Middle frontal gyrus (tissue), 1 donor: Measurements from ENCODE around the gene CDH6.

ENCODE experiments used
- DNase-seq: peaks from one replicate; pipeline ENCODE4 v3.0.0-alpha.2; 2015; ENCODE audit warnings: low spot score; ENCODE audit errors: extremely low spot score

CDH6 gene

DNA sequence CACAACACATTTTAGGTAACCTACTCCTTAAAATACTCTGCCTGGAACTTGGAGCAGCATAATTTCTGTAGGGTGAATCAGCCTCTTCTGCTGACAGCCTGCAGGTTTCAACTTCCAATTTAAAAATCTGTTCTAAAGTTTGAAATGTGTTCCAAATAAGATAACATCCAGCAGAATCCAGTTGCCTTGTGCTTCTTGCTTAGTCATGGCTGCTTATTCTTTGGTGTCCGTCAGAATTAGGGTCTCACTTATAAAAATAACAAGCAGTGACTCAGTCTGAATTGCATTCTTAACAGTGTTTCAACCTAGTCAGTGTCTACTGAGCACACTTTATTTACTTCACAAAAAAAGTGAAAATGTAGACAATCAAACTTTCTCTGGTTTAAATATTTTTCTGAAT is 3.7 kb downstream of the CDH6 start:
- no peak for DNase-seq

DNA sequence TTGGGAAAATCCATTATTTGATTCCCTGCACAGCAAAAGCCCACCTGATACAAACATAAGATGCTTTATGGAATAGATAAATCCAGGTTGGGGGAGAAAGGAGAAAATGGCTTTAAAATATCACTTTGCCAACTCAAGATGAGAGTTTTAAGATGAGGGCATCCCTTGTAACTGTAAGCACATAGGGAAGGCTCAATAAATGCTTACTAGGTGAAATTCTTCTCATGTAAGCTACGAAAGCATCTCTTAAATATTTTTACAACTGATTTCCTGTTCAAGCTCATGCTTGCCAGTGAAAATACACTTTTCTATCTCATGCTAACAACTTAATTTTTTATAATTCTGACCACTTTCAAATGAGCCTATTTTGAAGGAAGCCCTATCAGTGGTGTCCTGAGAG is 11.5 kb downstream of the CDH6 start:
- no peak for DNase-seq

DNA sequence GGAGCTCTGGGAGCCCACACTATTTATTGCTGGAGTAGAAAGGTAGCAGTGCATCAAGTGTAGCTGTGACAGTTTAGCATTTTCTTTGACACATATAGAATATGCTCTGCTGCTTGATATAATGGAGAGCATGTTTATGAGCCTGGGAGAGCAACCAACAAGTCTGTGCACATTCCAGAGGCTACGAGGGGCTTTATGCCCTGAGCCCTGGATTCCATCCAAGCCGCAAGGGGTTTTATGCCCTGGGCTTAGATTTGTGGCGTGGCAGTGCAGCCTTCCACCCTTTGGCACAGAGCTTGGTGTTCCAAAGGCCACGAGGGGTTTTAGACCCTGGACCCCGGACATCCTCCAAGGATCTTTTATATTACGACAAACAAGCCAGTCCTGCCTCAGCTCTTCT is 14.6 kb downstream of the CDH6 start:
- DNase-seq: no peak

DNA sequence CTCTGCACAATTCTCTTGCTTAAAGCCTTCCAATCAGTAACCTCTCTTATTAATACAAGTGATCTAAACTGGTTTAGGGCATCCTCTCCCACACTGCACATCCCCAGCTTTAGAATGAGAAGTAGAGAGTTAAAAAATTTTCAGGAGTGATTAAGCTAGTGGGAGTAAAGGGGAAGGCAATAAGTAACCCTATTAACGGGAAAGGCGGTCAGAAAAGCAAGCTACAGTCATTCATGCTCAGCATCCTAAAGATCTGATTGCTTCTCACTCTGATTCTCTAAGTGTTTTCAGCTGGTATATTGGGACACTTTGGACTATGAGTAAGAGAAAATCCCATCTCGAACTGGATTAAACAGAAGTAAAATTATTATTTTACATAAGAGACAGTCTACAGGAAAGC is 15.8 kb downstream of the CDH6 start:
- DNase-seq: no peak

DNA sequence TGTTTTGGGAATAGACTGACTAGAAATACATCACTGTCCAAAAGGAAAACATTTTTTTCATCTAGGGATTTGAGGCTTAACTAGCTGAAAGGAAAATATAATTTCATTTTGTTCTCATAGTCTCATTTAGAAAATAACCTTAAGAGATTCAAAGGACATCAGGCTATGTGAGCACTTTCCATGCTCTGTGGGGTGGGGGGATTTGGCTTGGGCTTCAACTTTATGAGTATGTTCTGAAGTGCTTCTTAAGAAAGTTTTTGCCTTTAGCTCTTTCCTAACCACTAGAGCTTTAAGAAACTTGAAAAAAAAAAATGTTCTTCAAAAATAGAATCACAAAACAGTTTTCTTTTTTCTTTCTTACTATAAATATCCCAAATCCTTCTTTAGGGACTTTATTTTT is 17.6 kb downstream of the CDH6 start:
- no peak for DNase-seq

DNA sequence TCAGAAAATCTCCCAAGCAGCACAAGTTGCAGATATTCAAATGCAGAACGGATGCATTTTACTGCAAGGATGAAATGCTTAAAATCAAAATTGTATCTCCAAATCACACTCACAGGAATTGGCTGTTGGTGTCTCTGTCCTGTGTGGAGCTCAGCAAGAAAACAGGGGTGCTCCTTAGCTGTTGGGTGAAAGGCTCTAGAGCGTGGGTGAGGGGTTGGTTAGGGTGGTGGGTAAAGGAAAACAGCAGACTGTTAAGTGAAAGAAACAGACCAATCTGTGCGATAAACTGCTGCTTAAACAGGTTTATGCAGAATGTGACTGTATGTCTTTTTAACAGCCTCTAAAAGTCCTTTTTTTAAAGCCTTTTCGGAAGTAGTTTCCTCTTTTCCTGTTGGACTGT is 19.8 kb downstream of the CDH6 start:
- DNase-seq: no peak

DNA sequence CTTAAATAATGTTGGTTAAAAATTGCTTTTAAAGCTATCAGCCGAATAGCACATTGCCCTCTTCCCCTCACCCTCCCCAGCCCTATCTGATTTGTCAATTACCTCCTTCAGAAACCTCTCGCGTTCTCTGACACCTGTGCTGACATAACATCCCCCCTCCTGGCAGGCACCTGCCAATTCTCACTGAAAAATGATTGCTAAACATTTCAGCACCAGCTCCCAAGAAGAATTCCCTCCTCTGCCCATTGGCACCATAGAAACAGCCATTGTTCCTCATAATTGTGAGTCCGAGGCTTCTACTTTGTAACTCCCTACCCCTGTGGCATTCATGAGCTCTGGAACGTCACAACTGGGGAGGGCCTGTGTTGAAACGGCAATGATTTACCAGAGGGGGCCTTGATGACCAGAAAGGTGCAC is 20.2 kb downstream of the CDH6 start:
- DNase-seq: no peak

DNA sequence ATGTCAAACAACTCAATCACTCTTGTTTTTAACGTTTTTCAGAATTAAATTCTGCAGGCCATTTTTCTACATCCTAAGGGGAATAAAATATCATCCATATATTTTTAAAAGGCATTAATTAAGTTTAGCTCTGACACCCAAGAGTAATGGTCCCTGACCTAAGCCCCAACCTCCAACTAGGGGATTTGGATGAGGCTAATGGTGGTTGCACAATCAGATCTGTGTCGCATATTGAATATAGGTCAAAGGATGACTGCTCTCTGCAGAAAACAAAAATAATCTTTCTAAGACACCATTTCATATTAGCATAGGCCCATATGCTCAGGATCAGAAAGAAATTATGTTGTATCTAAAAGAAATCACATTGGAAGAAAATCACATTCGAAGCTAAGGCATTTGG is 20.7 kb downstream of the CDH6 start:
- no peak for DNase-seq

DNA sequence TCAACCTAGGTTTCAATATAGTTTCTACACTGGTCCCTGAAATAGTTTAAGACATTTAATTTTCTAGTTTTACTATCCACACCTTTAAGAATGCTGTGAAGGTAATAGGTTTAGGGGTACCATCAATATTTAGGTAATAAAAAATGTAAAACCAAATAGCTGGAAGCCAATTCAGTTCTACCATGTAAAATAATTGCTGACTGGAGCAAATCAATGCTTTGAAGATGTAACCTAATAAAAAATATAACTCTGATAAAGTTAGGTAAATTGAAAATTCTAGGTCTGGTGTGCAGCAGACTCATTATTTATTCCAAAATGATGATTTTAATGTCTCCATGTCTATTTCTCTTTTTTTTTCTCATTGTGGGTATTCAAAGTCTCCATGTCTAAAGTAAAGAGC is 21.8 kb downstream of the CDH6 start:
- no peak for DNase-seq

DNA sequence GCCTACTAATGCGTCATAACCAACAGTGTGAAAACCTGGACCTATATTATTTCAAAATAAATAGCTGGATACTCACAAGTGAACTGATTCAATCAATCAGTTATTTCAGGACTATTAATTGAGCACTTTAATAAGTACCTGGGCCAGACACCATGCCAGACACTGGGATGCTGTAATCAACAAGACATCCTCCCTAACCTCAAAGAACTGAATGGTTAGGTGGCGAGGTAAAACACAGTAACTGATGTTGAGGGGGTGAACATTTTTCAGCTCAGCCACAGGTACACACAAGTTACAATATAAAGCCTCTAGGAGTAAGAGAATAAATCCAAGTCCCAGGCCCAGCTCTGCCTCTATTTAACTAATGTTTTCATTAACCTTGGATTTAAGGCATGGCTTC is 24.0 kb downstream of the CDH6 start:
- no peak for DNase-seq

DNA sequence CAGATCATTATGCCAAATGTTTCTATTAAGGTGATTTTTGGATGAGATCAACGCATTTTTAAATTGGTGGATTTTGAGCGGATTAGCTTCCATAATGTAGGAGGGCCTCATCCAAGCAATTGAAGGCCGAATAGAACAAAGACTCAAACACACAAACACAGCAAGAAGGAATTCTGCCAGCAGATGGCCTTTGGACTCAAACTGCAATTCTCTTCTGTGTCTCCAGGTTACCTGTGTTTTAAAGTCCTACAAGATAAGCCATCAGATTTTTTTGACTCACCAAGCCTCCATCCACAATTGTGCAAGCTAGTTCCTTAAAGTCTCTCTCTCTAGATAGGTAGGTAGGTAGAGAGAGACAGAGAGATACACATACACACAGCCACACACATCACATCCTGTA is 25.5 kb downstream of the CDH6 start:
- no peak for DNase-seq

DNA sequence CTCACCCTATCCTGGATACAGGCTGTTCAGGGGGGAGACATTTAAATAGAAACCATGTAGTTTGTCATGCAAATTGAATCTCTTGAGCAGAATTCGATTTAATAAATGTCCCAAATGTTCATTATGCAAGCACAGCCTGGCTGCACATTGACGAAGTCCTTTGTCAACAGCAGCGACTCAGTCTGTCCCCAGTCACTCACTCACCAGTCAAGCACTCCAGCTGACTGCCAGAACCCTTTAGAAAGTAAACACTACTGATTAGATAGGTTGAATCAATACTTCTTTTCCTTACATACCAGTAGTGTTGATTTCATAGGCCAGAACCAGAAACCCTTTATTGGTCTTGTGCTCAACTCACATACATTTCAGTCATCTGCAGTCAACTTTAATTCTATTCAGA is 27.5 kb downstream of the CDH6 start:
- DNase-seq: no peak

DNA sequence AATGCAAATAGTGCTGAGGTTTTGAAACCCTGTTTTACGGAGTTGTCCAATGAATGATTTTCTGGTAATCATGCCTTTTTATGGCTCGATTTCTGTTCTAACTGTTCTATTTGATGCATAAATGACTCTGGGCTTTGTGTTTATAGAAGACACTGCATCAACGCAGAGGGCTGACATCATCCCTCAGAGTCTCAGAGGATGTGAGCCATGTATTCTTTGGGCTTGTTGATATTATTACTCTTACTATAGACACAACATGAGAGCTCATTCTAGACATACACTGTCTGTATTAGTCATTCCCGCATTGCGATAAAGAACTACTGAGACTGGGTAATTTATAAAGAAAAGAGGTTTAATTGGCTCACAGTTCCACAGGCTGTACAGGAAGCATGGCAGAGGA is 31.6 kb downstream of the CDH6 start:
- DNase-seq: no peak

DNA sequence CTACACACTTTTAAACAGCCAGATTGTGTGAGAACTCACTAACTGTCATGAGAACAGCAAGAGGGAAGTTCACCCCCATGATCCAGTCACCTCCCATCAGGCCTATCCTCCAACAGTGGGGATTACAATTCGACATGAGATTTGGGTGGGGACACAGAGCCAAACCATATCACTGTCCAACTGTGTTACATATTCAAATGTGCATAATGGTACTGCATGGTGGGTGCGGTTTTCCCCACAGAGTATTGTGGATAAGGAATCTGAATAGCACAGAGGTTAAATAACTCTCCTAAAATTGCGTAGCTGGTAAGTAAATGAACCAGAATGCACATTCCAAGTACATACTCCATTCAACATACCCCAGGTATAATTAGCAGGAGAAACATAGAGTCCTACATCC is 32.1 kb downstream of the CDH6 start:
- no peak for DNase-seq

DNA sequence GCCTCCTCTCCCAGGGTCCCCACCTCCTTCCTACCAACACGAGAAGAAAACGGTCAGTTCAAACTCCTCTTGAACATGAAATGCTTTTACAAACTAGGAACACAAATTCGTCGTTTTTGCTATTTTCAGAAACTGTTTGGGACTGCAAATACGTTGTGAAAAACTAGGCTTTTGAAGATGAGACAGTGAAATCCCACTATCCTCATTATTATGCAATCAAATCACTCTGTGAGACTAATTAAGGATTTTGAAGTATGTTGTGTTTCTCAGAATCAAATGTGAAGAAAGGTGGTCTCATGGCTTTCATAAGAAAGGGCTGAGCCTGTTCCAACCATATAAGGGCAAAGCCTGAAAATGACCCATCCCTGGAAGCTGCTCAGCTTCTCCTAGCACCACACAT is 33.2 kb downstream of the CDH6 start:
- no peak for DNase-seq

DNA sequence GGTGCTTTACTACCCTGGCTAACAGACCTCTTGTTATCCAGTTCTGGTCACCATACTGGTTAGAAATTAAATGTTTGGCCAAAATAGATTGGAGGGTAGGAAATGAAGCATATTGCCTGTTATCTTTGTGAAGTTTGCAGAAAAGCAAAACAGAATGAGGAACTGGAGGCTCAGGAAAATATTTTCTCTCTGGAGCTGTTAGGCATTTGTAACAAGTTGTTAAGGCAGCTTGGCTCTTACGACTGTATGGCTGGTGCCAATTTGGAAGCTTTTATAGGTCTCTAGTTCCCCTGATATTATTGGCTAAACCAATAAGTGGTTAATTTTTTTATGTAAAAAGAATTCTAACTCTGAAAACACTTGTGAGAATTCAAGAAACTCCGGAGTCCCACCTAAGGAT is 35.8 kb downstream of the CDH6 start:
- no peak for DNase-seq

DNA sequence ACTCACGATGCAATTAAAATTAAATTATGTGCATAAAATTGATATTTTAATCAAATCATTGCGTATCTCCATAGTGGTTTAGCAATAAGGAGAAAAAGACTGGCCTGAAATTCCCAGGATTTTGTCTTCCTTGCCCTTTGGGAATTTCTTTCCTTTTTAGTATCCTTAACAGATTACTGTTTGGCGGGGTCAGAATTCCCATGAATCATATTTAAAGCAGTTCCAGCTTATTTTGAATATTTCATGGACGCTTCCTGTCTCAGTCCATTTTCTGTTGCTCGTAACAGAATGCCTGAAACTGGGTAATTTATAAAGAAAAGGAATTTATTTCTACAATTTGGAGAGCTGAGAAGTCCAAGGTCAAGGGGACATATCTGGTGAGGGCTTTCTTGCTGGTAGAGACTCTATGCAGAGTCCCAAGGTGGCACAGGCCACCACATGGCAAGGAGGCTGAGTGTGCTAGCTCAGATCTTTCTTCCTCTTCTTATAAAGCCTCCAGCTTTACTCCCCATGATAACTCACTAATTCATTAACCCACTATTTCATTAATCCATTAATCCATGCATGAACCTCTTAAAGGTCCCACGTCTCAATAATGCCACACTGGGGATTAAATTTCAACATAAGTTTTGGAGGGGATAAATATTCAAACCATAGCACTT is 37.8 kb downstream of the CDH6 start:
- no peak for DNase-seq

DNA sequence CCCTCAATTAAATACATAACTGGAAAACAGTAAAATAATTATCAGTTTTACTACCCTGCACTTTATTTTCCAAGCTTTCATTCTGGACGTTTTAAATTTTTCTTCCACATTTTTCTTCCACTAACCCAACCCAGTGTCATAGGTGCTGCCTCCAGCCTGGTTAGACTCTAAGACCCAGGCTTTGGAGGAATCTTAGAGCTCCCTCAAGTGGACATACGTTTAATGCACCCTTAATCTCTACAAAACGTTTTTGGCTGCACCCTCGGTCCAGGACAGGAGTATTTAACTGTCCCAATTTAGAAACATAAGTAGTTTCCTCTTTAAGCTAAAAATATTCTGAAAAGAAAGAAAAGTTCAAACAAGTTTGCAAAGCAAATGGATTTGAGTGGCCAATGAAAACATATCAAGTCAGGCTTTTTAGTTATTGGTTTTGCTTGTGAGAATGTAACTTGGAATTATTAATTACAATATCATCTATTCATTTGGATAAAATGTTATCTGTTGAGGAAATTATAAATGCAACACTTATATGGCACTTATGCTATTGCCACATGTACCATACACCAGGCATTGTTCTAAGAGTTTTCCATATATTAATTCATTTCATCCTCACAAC is 38.9 kb downstream of the CDH6 start:
- no peak for DNase-seq

DNA sequence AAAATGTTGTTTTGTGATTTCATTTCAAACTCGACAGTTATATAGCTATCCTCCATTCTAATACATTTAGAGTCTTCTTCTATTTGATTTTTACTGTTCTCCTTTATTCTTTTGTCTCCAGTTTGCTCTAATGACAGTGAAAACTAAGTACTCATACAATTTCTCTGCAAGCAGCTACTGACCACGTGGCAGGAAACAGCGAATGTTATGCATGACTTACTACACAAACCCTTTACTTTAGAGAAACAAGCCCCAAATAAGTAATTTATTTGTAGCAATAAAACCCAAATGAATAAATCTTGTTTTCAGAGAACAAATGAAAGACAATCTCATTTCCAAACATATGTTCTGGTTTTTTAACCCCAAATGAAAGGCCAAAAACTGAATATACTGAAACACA is 41.9 kb downstream of the CDH6 start:
- no peak for DNase-seq

DNA sequence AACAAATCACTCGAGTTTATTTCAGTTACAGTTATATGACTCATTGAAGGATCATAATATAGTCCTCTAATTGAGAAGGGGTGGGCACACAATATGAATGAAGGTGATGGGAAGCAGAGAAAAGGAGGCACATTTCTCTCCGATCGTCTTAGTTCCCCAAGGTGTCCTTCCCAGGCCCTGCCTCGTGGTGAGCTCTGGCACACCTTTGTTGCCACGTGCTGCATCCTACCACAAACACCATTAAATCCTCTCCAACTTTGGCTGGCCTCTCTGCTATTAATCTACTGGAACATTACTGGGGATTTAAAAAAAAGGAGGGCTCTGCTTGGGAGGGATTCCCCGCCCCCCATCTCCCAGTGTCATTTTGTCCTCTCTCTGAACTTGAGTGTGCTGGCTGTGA is 42.9 kb downstream of the CDH6 start:
- DNase-seq: no peak

DNA sequence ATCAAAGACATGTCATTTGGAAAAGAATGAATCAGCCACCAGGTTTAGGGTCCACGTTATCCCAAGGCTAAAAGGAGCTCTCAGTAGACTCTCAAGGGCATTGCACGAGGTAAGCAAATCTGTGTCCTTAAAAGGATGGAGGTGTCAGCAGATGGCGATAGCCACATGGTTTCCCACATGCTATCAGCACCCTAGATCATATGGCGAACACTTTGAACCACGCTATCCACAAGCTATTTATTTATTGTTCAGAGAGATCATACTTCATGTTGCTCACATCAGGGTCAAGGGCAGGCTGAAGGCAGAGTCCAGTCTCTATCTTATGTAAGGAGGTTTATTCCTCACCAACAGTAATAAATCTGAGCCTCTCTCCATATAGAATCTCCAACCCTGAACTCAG is 43.7 kb downstream of the CDH6 start:
- DNase-seq: no peak

DNA sequence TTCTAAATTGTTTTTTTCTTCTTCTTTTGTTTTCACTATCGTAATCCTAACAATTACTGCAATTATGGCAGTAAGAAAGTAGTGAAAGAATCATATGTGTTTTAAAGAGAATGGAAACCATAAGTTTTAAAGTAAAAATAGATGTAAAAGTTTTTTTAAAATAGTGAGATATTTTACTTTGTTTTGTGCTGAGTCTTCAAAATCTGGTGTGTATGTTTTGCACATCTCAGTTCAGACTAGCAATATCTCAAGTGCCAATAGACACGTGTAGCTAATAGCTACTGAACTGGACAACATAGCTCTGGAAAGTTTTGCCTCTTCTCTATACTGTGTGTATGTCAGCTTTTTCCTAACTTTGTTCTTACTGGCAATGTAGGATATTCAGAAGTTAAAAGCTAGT is 45.0 kb downstream of the CDH6 start:
- no peak for DNase-seq

DNA sequence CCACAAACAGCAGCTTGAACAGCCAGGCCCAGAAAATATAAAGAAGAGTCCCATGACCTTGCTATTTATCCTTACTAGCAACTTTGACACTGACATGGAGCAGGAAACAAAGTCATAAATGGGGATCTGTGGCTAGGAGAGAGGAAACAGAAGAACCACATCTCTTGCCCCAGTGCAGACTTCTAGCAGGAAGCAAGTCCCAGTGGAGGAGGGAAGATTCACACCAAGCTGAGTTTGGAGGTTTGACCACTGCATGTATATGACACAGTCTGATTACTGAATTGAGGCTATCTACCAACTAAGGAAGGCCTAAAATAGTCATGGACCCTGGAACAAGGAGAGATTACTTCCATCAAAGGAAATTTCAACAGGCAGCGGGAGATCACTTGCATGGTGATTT is 51.4 kb downstream of the CDH6 start:
- no peak for DNase-seq

DNA sequence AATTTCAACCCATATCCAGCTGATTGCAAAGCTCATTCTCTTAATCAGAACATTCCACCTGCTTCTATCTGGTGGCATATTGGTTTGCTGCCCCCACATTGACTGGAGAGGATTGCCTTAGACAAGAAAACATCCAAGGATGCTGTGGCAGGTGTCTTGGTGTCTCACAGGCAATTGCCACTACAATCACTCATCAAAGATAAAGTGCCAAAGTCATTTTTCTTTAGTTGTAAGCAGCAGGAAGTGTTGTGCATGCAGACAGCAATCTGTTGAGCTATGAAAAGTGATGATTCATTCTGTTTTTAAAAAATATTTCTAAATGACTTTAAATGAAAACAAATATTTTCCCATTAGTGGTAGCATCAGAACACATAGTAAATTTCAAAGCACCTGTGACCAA is 53.9 kb downstream of the CDH6 start:
- no peak for DNase-seq
